ENCODE results near the gene SLC35G3.
"Not testable (repeated sequence)": the region's sequence is repeated elsewhere in the genome, so short reads cannot be mapped to it uniquely, and the experiment has no call there.

The SLC35G3 gene

GRCh38 chr17:35164716-35165115, 29.5 kb downstream of the SLC35G3 start:
- no peak for DNase-seq (ENCODE audit: low read depth in 2 of 2)

GRCh38 chr17:35163886-35164285, 30.3 kb downstream of the SLC35G3 start:
- no peak for DNase-seq (ENCODE audit: low read depth in 2 of 2)

- no peak for DNase-seq (ENCODE audit: low read depth in 2 of 2)
These were observed 31.4 kb downstream of the SLC35G3 start for GRCh38 chr17:35162755-35163154.

GRCh38 chr17:35161281-35161761, 32.9 kb downstream of the SLC35G3 start:
- DNase-seq (ENCODE audit: low read depth in 2 of 2), result no peak

GRCh38 chr17:35160354-35161201, 33.6 kb downstream of the SLC35G3 start:
- DNase-seq (ENCODE audit: low read depth in 2 of 2), result no peak

- no peak for DNase-seq (ENCODE audit: low read depth in 2 of 2)
These were observed 34.3 kb downstream of the SLC35G3 start for GRCh38 chr17:35159940-35160339.

GRCh38 chr17:35155246-35155645, 38.9 kb downstream of the SLC35G3 start:
- no peak for DNase-seq (ENCODE audit: low read depth in 2 of 2)

GRCh38 chr17:35154196-35155165, 39.7 kb downstream of the SLC35G3 start:
- no peak for DNase-seq (ENCODE audit: low read depth in 2 of 2)

- no peak for DNase-seq (ENCODE audit: low read depth in 2 of 2)
These were observed 41.6 kb downstream of the SLC35G3 start for GRCh38 chr17:35152421-35153140.

GRCh38 chr17:35151080-35151479, 43.1 kb downstream of the SLC35G3 start:
- DNase-seq (ENCODE audit: low read depth in 2 of 2), result not testable (repeated sequence)

- DNase-seq (ENCODE audit: low read depth in 2 of 2), result no peak
These were observed 44.3 kb downstream of the SLC35G3 start for GRCh38 chr17:35149941-35150340.

GRCh38 chr17:35148144-35148543, 46.0 kb downstream of the SLC35G3 start:
- no peak for DNase-seq (ENCODE audit: low read depth in 2 of 2)

GRCh38 chr17:35147375-35147905, 46.8 kb downstream of the SLC35G3 start, which contains the start of gene UNC45B:
Gene UNC45B (plus strand): TSS chr17:35147817. CDS start chr17:35148264, 447 bp downstream.
- DNase-seq (ENCODE audit: low read depth in 2 of 2), result no peak

- no peak for DNase-seq (ENCODE audit: low read depth in 2 of 2)
These were observed 47.9 kb downstream of the SLC35G3 start for GRCh38 chr17:35146214-35146833.

GRCh38 chr17:35144840-35145239, 49.4 kb downstream of the SLC35G3 start:
- DNase-seq (ENCODE audit: low read depth in 2 of 2), result no peak
